ENCODE measurements around the gene ERVW-1.
"Not testable (repeated sequence)": the region's sequence is repeated elsewhere in the genome, so short reads cannot be mapped to it uniquely, and the experiment has no call there.

ERVW-1 gene

DNA sequence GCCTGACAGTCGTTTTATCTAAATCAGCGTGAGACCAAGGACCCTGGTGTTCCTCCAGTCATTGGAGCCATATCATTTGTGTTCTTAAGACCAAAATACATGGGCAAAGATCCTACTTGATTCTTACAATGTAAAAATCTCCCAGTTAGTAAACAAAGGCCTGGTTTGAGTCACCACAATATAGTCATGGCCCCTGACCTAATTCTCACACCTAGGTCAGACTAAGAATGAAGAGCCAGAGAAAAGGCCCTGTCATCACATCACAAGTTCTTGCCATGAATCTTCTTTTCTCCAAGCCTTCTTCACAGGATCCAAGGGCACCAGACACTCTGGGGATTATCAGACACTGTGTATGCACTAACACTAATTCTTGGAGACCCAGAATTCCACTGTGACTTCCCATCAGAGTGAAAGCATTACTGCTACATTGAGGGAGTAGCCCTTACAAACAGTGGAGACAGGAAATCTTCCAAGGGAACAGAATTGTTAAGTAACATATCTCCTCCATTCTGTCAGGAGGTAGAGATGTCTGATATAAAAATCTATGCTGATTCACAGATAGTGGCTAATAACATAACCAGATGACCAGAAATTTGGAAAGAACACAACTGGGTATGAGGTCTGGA, 7.6 kb upstream of the ERVW-1 start:
- TF ChIP-seq CTCF (IDR thresholded peaks at IDR 0.05; ENCODE audit: low read depth, low read length, missing control alignments) = no peak
- H3K4me3 ChIP-seq (replicated peaks; ENCODE audit: low read depth, low read length) = no peak overlapping the region
- no peak for DNase-seq (ENCODE audit: extremely low read depth, low read depth)

- not testable (repeated sequence) for DNase-seq (ENCODE audit: extremely low read depth, low read depth)
Measured at GRCh38 chr7:92484226-92484625, 6.5 kb upstream of the ERVW-1 start.

GRCh38 chr7:92483624-92484023, 5.9 kb upstream of the ERVW-1 start:
- not testable (repeated sequence) for DNase-seq (ENCODE audit: extremely low read depth, low read depth); H3K4me3 ChIP-seq (replicated peaks; ENCODE audit: low read depth, low read length)

More at GRCh38 chr7:92484226-92484625, 6.5 kb upstream of the ERVW-1 start:
- not testable (repeated sequence) for H3K4me3 ChIP-seq (replicated peaks; ENCODE audit: low read depth, low read length)

GRCh38 chr7:92479146-92479545, 1.4 kb upstream of the ERVW-1 start:
- not testable (repeated sequence) for H3K4me3 ChIP-seq (replicated peaks; ENCODE audit: low read depth, low read length); DNase-seq (ENCODE audit: extremely low read depth, low read depth)

DNA sequence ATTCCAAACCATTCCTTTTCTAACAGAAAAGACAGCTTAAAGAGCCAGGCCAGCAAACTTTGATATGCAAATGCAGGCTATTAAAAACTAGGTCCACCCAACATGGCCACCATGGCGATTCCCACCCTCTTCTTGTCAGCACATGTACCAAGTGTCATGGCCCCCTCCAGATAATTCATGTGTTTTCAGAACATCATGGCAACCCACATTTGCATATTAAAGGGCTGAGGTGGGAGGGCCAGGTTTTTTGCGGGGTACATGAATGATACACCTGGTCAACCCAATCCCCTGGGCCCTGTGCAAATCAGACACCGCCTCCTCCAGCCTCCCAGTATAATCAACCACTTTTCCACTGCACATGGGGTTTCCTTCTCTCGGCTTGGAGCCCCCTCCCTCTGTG, 965 bp upstream of the ERVW-1 start:
- H3K4me3 ChIP-seq (replicated peaks; ENCODE audit: low read depth, low read length) = no peak overlapping the region
- no peak for DNase-seq (ENCODE audit: extremely low read depth, low read depth)
- no peak for TF ChIP-seq CTCF (IDR thresholded peaks at IDR 0.05; ENCODE audit: low read depth, low read length, missing control alignments)

DNA sequence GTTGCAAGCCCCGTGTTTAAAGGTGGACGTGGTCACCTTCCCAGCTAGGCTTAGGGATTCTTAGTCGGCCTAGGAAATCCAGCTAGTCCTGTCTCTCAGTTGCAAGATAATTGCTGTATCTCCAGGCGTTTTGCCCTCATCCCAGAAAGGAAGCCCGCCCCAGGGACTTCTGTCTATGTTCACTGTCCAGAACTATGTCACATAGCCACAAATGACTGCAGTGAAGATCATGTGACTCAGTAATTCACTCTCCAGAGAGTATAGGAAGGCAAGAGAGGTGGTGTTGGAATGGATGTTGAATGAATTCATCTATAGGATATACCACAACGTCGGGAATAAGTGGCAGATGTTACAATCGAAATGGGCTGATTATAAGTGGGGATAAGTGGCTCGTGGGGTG, 349 bp upstream of the ERVW-1 start:
- DNase-seq (ENCODE audit: extremely low read depth, low read depth) = no peak
- no peak overlapping the region for H3K4me3 ChIP-seq (replicated peaks; ENCODE audit: low read depth, low read length)
- no peak for TF ChIP-seq CTCF (IDR thresholded peaks at IDR 0.05; ENCODE audit: low read depth, low read length, missing control alignments)

GRCh38 chr7:92475851-92476590, 1.7 kb downstream of the ERVW-1 start:
- DNase-seq (ENCODE audit: extremely low read depth, low read depth); H3K4me3 ChIP-seq (replicated peaks; ENCODE audit: low read depth, low read length): not testable (repeated sequence)

GRCh38 chr7:92475261-92475770, 2.4 kb downstream of the ERVW-1 start:
- H3K4me3 ChIP-seq (replicated peaks; ENCODE audit: low read depth, low read length); DNase-seq (ENCODE audit: extremely low read depth, low read depth): not testable (repeated sequence)

DNA sequence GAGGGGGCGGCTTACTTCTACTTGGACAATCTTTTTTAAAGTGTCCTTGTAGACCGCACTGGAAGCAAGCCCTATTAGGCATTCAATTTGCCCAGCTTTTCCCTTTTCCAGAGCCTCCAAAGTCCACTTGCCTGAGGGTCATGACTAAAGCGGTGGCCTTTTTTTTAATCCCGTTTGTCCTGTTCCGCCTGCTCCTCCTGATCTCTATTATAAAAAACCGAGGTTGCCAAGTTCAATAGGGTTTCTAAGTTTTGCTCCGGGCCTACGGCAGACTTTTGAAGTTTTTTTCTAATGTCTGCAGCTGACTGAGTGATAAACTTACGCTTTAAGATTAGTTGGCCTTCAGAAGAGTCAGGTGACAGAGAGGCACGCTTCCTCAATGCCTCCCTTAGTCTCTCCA, 3.8 kb downstream of the ERVW-1 start:
- DNase-seq (ENCODE audit: extremely low read depth, low read depth); H3K4me3 ChIP-seq (replicated peaks; ENCODE audit: low read depth, low read length): not testable (repeated sequence)

- not testable (repeated sequence) for DNase-seq (ENCODE audit: extremely low read depth, low read depth); H3K4me3 ChIP-seq (replicated peaks; ENCODE audit: low read depth, low read length)
Measured at GRCh38 chr7:92468589-92468988, 9.2 kb downstream of the ERVW-1 start.

Data from HFF-Myc (cell line).